NCI-H524 (cell line): ENCODE data around the gene GRM4.
"Not testable (repeated sequence)": the region's sequence is repeated elsewhere in the genome, so short reads cannot be mapped to it uniquely, and the experiment has no call there.

Experiments
- DNase-seq, 2 experiments: peaks; one replicate each; lab custom pipeline; 2025; lab: John Stamatoyannopoulos, UW

Gene GRM4

GRCh38 chr6:34022873-34023255 lies 123.0 kb downstream of the GRM4 start:
- no peak for DNase-seq

DNA sequence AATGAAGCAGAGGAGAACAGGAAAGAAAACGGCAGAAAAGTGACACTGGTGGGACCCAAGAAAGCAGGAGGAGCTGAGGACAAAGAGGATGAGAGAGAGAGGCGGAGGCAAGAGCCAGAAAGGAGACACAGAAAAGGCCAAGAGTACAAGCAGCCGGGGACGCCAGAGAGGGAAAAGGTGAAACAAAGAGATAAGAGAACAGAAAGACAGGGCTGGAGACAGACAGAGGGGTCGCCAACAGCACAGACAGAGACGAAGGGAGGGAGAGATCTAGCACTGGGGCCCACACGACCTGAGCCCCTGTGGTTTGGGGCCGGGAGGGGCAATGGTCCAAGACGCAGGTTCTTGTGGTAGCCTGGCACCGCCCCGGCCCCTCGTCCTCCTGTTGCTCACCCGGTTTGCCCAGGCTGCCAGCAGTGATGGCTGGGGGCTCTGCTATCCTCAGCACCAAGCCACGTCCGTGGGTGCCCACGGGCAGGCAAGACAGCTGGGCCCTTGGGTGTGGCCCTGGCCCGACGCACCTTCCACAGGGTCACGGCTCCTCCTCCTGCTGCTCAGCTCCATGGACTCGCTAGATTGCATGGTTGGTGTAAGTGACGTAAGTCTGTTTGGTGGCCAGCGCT lies 123.5 kb downstream of the GRM4 start:
- no peak for DNase-seq

DNA sequence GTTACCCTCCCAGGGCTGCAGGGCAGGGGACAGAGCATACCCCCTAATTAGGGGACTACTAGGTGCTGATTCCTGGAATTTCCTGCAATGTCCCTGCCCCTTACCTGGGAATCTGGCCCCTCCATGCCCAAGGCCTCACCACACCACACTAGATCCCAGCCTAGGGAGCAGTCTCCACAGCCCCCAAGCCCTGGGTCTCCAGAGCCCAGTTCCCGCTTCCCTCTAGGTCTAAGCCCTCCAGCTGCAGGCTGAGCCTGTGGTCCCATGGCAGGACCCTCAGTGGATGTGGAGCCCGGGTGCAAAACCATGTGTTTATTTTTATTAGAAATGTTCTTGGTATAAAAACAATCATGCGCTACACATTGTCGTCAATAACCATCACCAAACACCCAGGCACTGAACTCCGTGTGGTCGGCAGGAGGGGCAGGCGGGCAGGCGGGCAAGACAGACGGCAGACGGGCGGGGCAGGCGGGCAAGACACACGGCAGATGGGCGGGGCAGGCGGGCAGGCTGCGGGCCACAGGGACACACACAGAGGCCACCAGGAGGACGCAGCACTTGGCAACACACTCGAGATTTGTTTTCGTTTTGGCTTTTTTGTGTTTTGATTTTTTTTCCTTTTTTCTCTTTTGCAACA lies 124.2 kb downstream of the GRM4 start:
- peak; percentile 68 to 73 for DNase-seq

DNA sequence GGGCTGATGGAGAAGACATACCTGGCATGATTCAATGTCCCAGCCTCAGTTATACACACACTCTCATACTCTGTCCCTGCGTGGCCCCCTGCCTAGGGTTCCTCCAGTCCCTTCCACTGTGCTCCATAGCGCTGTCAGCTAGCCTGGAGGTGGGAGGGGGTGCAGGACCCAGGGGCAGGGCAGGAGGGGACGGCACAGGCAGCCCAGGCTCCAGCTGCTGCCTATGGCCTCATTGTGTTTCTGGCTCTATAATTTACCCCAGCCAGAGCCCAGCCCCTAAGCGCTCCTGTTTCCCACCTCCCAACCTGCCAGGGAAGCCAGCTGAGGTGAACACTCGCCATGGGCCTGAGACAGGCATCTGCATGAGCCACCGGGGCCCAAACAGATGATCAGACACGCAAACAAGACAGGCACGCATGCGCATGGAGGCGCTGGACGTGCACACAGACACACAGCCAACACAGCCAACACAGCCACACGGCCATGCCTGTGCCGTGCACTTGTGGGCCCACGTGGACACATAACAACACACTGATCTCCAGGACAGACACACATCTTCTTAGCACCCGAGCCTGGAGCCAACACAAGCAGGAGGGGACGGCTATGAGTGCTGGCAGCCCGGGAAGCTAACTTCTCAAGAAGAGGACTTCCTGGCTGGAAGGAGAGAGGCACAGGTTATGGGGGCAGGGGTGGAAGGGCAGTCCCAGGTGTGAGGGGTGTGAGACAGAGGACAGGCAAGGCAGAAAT lies 124.9 kb downstream of the GRM4 start:
- peak; percentile 10 to 40 for DNase-seq

- no peak for DNase-seq
Measured at GRCh38 chr6:34020278-34020677, 125.6 kb downstream of the GRM4 start.

- DNase-seq = peak; percentile 90 to 91
Measured at GRCh38 chr6:34018961-34019606, 126.8 kb downstream of the GRM4 start.

GRCh38 chr6:34018026-34018425 lies 127.9 kb downstream of the GRM4 start:
- no peak for DNase-seq

- DNase-seq = no peak
Measured at GRCh38 chr6:34017106-34017805, 128.6 kb downstream of the GRM4 start.

DNA sequence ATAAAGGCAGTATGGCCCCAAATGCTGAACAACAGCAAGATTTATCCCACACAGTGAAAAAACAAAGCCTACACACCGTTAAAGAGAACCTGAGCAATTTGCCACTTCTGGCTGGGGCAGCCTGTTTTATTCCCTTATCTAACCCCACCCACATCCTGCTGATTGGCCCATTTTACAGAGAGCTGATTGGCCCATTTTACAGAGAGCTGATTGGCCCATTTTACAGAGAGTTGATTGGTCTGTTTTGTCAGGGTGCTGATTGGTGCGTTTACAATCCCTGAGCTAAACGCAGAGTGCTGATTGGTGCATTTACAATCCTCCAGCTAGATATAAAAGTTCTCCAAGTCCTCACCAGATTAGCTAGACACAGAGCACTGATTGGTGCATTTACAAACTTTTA lies 129.3 kb downstream of the GRM4 start:
- not testable (repeated sequence) for DNase-seq

- DNase-seq = peak in 1 of 2 experiments; percentile 22
Measured at GRCh38 chr6:34015586-34015985, 130.3 kb downstream of the GRM4 start.

DNA sequence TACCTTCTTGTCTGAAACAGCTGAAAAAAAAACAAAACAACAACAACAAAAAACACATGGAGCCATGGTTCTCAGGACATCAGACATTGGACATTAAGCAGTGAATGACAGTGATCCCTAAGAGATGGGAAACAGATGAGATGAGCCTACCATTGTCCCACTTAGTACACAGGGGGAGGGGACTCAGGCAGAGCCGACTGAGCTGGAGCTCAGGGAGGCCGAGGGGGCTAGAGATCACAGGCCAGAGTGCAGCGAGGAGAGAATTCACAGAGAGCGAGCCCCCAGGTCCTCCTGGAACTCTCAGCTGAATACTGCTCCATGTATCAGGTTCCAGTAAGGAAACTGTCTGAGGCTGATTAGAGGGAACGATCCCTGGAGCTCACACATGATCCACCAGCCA lies 134.6 kb downstream of the GRM4 start:
- DNase-seq = no peak

GRCh38 chr6:34005901-34006531 lies 139.9 kb downstream of the GRM4 start:
- no peak for DNase-seq

GRCh38 chr6:34004706-34005105 lies 141.2 kb downstream of the GRM4 start:
- DNase-seq = peak in 1 of 2 experiments; percentile 60

DNA sequence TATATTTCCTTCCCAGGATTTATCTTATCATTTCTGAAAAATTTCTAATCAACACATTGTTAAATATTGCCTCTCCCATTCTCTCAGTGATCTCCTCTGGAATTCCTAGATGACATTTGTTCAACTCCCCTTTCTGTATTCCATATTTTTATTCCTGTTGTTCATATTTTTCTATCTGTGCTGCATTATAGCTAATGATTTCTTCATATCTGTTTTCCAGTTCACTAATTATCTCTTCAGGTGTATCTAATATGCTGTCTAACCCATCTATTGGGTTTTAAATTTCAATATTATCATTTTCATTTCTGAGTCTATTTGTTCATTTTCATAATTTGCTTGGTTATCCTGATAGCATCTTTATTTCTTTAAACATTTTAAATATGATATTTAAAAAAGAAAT lies 141.9 kb downstream of the GRM4 start:
- no peak for DNase-seq

- no peak for DNase-seq
Measured at GRCh38 chr6:34001706-34002621, 143.9 kb downstream of the GRM4 start.

DNA sequence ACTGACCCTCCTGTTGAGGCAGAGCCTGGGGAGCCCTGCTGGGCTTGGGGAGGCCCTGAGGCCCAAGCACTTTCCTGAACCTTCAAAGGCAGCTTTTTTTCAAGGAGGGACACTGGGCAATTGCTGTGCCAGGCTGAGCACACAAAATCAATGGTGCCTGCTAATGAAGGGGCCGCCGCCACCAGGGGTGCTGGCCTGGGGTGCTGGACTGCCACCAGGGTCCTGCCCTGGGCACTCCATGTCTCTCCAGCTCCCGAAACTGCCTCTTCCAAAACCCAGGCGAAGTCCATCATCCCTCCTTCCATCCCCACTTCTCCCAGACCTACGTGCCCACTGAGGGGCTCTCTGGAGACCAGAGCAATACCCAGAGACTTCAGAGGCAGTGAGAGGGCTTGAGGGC lies 145.6 kb downstream of the GRM4 start:
- DNase-seq = no peak

- no peak for DNase-seq
Measured at GRCh38 chr6:33999567-33999966, 146.3 kb downstream of the GRM4 start.

GRCh38 chr6:33998660-33999059 lies 147.2 kb downstream of the GRM4 start:
- no peak for DNase-seq

GRCh38 chr6:33997265-33997664 lies 148.6 kb downstream of the GRM4 start:
- DNase-seq = no peak

DNA sequence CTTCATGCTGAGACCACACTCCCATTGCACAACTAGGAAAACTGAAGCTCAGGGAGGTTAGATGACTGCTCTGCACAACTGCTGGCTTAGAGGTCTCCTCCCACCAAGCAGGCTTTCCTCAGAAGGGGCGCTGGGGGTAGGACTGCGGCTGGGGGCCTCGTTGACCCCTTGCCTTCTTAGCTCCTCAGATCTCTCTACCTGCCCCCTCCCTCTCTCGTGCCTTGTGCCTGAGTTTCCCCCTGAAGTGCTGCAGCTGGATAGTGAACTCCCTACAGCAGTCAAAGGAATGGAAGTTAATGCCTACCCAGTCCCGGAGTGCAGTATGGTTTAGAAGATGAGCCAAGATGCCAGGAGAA lies 149.8 kb downstream of the GRM4 start:
- no peak for DNase-seq
